Fibroblast of upper back skin (primary cell): ENCODE data around the gene BRAT1.

Source experiments
- DNase-seq: peaks from one replicate; pipeline ENCODE4 v3.0.0-alpha.2; 2013

Gene BRAT1

DNA sequence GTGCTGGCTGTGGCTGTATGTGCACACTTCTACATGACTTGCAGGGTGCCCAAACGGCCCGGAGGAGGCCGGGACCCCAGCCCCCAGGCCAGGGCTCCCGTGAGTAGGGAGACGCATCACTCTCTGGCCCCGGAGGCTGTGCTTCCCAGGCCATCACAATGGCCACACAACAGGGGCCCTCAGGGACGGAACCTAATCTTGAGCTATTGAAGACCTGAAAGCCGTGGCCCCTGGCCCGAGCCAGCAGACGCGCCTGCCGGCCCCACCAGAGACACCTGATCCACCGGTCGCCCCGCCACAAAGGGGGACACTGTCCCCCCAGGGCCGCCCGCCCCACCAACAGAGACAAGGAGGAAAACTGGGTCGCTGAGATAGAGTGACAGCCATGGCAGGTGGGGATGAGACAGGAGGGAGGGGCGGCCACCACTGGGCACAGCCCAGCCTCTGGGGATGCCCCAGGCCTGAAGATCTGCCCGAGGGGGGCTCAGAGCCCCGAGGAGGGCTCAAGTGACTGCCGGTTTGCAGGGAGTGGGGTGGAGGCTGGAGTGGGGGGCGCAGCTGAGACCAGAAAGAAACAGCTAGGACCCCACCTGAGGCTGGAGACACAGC, 45.9 kb downstream of the BRAT1 start:
- no peak for DNase-seq

DNA sequence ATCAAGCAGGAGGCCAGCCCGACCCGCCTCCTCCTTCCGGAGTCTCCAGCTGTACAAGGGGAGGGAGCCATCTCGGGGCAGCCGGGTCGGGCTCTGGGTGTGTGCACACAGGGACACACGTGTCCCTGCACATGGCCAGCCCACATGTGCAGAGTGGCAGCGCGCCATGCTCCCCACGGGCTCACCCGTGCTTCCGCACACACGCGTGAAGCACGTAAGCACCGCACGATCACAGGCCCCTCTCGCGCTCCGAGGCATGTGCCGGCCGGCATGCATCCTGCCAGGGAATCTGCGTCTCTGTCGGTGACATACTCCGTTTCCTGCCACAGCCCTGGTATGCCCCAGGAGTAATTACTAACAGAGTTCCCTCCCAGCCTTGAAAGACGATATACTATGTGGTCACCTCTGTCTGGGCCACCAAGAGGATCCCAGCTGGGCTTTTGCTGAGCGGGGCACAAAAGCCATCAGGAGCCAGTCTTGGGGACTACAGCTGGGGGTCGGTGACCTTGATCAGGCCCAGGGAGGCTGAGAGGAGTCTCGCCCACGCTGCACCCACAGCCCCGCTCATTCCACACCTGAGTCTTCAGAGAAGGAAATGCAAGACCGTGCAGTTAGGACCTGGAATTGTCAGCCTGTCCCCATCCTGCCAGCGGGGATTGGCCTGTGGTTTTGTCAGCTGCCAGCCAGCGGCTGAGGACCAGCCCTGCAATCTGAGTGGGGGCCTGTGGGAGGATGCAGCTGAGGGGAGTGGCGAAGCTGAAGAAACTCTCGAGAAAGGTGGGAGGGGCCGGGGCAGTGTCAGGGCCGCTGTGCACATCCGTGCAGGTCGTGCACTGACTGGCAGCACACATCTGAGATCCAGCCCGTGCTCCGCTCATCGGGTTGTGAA, 46.8 kb downstream of the BRAT1 start:
- DNase-seq, result peak; percentile 59

DNA sequence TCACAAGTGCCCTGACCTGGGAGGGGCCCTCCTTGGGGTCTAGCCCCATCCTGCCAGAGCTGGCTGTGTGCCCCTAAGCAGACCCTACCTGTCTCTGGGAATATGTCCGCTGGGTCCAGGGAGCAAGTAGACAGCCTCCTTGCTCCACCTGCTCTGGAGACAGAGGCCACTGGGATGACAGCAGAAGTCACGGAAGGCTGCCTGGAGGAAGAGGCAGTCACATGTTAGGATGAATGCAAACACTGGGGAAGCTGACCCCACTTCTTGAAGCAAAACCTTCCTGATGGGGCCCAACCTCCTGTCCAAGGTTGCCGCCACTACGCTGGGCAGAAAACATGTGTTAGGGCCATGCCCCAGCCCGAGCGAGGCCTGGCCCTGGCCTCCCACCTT, 47.4 kb downstream of the BRAT1 start:
- no peak for DNase-seq

DNA sequence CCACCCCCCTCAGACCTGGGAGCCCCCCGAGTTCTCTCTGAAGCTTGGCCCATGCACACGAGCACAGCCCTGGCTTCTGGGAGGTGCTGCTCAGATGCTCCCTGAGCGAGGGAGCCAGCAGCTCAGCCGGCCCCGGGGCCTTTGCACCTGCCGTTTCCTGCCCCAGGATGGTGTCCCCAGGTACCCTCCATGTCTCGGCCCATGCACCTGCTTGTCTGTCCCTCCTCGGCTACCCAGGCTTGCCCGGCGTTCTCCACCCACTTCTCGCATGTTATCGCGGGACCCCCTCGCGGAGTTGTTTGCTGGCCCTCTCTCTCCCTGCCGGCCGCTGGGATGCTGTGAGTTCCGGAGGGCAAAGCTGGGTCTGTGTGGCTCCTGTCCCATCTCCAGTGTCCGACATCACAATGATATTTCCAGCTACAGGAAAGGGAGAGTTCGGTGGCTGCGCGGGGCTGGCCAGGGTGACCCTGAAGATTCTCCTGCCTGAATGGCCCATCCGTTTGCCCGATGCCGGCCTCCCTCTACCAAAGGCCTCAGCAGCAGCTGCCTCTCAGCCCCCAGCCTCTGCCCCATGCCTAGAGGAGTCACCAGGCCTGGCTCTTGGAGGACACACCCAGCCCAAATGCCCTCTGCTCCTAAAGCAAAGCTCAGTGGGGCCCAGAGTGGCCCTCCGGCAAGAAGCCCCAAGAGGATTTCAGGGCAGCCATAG, 48.0 kb downstream of the BRAT1 start:
- DNase-seq, result no peak

DNA sequence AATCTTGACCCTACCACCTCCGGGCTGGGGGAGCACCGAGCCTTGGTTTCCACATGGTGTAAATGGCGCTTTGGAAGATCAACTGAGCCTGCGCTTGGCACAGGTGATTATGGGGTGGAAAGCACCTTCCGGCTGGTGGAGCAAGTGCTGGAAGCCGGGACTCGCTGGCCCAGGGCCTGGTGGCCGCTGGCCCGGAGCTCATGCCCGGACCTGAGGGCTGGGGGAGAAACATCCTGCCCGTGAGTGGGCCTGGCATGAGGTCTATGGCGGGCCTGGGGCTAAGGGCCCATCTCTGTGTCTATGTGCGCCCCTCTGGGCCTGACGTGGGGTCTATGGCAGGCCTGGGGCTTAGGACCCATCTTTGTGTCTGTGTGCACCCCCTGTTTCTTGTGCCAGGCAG, 49.9 kb downstream of the BRAT1 start:
- DNase-seq, result no peak

DNA sequence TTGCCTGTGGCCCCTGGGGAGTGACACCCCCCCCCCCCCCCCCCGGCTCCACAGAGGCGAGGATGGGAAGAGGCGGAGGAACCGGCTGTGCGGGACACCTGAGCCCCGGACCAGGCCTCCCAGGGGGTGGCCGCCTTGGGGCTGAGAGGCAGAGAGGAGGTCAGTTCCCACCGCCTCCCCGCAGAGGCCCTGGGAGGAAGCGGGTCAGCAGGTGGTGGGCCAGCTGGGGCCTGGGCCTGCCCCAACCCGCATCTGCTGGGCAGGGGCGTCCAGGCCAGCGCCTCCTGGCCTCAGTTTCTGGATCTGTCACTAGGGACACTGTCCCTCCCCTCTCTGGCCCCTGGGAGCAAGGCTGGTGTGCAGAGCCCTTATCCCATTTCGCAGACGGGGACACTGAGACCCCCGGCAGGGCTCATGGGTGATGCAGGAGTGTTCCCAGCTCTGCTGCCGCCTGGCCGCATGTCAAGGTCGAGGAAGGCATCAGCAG, 50.4 kb downstream of the BRAT1 start:
- no peak for DNase-seq

DNA sequence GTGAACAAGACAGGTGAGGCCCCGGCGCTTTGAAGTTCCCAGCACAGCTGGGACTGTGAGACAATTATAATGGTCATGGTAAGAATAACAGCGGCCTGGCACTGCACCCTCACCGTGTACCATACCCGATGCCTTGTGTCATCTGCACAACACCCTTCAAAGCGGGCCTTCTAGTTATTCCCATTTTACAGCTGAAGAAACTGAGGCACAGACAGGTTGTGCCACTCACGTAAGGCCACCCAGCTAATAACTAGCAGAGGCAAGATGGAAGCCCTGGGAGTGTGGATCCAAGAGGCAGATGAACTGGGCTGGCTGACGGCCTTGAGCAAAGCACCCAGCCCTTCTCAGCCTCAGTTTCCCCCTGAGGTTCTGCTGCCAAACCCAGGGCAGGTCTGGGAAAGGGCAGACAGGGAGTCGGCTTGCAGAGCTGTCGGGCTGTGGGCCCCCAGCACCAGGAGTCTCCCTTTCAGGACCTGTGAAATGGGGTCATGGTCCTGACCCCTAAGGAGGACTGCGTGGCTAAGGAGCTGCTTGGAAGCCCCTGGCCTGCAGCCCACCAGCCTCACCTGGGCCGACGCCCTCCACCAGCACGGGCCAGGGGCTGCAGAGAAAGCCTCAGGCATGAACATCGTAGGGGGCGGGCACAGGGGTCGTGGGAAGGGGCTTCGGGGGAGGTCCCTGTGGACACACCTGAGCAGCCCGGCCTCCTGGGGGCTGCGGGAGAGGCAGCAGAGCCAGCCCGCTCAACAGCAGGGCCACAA, 51.0 kb downstream of the BRAT1 start:
- no peak for DNase-seq

DNA sequence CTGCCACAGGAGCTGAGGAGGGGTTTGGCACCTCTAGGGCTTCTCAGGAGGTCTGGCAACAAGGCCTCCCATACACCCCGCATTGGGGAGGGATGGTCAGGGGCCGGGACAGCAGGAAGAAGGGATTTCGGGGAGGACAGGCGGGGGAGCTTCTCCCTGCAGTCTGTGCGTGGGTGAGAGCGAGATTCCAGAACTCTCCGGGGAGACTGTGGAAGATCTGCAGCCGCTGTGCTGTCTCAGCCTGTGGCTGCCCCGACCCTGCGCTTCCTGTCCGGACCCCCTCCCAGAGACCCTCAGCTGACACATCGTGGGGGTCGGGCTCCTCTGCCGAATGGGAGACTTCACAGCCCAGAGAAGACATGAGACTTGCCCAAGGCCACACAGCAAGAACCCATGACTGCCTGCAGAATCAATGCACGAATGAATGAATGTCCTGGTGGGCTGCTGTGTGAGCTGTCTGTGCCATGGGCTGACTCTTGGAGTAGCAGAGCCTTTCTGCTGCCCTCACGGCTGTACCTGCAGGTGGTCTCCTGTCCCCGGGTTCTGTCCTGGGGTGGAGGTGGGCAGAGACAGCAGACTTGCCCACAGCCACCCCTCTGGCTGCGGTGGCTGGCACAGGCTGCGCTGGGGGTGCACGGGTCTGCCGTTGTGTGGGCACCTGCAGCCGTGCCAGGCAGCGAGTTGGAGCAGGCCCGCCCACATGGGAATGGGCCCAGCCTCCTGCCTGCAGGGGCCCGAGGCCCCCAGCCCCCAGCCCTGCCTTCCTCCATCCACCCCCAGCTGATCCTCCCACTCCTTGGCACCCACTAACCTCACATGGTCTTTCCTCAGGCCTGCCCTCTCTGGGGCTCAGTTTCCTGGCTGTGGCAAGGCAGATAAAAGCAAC, 52.0 kb downstream of the BRAT1 start:
- no peak for DNase-seq

DNA sequence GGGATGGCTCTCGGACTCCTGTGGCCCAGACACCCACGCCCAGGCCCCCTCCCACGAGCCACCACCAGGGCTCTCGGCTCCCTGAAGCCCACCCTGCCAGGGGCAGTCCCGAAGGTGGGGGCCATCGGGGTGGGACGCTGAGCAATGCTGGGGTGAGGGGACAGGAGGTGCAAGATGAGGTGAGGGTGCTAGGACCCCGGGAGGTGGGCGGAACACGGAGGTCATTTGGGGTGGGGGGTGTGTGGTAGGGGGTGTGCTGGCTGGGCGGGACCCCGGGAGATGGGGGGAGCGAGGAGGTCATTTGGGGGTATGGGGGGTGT, 52.7 kb downstream of the BRAT1 start:
- DNase-seq, result no peak

DNA sequence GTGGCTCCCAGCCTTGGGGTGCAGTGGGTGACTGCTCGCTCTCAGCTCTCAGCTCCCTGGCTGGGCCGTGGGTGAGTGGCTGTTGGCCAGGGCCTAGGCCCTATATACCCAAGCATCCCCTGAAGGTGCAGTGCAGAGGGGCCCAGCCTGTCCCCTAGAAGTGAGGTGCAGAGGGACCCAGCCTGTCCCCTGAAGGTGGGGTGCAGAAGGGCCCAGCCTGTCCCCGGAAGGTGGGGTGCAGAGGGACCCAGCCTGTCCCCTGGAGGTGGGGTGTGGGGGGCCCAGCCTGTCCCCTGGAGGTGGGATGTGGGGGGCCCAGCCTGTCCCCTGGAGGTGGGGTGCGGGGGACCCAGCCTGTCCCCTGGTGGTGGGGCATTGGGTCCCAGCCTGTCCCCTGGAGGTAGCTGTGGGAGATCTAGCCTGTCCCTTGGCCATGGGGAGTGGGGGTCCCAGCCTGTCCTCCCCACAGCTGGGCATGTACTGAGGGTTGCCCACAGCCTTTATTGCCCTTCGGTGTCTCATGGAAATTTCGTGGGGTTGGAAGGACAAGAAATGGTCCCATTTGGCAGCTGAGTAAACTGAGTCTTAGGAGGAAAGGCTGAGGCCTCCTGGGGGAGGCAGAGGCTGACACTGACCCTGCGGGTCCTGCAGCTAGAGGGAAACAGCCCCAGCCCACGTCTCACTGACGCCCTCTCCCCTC, 53.2 kb downstream of the BRAT1 start:
- DNase-seq, result no peak

DNA sequence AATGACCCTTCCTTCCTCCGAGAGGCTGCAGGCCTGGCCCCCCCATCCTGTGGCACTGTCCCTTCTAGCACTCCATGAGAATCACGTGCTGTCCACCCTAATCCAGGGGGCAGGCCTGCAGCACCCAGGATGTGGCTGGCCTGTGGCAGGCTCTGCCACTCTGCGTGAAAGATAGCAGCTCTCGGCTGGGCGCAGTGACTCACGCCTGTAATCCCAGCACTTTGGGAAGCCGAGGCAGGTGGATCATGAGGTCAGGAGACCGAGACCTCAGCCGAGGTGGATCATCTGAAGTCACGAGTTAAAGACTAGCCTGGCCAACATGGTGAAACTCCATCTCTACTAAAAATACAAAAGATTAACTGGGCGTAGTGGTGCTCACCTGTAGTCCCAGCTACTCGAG, 54.6 kb downstream of the BRAT1 start:
- DNase-seq, result no peak

DNA sequence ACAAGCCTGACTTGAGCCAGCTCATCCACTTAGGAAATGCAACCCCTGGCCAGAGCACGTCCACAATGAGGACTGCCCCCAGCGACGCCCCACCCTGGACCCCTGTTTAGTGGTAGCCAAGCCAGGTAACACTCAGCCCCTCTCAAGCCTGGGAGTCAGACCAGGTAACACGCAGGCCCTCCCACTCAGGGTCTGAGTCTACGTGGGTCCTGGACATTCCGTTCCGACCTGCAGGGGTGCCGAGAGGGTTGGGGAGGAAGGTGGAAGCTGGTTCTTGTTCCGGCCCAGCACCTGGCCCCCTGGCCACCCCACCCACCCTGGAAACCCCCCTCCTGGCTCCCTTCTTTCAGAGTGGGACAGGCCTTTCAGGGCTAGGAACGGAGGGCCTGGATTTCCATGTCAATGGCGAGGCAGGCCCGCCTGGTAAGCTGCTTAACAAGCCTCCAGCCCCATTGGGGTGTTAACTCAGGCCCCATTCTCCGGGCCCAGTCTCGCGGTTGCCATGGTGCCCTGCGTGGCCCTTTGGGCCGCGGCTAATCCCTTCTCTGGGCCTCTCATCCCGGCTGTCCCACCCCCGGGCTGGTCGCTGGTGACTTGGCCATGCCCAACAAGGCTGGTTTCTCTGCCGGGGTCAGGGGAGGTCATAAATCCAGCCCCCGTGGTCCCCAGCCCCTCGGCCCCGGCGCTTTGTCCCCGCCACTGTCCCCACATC, 55.4 kb downstream of the BRAT1 start:
- DNase-seq, result no peak

DNA sequence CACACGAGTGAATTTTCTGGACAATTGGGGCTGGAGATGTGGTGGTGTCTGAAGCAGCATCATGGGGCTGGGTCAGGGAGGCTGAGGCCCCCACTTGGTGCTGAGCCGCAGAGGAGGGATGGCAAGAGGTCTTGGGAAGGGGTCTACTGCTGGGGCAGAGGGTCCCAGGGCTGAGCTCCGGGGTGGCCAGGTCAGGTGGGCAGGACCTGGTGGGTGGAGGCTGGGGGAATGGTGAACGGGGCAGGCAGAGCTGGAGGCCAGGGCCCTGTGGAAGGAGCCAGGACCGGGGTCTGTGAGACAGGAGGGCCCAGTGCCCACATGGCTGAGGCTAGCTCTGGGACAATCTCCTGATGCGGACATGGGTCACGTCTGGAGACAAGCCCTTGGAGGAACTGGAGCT, 56.1 kb downstream of the BRAT1 start:
- DNase-seq, result no peak

DNA sequence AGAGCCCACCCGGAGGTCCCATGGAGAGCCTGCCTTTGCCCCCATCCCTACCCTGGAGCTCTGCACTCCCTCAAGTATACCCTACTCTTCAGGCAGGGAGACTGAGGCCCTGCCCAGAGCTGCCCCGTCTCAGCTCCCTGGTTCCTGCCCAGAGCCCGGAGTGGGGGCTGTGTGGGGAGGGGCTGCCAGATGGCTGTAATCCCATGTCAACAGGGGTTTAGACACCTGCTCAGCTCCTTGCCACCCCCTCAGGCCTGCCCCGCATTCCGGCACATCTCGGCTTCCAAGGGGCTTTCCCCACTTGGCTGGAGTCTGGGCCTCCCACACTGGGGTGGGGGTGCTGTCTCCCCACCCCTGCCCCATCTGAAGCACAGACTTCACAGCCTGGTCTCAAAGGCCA, 56.6 kb downstream of the BRAT1 start:
- no peak for DNase-seq

DNA sequence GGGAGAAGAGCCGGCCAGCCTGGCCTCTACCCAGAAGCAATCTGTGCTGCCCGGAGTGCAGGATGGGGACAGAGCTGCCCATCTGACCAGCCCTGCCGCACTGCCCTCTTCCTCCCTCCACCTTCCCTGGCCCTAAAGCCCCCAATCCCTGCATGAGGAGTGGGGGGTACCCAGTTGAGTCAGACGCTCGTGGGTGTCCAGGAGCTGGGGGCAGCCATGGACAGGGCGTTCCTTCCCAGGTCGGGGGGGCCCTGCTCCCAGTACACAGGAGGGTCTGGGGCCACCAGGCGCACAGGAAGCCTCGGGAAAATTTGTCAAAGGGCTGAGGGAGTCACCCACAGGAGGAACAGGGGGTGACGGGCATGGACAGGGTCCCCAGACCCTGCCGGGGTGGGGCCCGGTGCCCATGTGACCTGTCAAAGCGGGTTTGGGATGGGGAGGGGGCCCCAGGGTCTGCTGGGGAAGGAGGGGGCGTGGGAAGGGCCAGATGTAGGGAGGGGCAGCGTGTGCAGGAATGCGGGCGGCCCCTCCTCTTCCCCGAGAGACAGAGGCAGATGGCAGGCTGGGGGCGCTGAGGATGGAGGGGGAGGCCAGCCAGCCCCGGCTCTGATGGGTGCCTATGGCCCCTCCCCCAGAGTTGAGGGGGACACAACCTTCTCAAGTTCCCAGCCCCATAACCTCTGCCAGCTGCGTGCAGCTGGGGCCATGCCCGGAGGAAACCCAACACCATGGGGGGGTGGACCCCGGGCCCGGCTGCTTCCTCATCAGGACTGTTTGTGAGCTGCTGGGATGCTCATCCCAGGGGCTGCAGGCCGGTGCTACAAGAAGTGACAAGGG, 57.6 kb downstream of the BRAT1 start:
- DNase-seq, result no peak

DNA sequence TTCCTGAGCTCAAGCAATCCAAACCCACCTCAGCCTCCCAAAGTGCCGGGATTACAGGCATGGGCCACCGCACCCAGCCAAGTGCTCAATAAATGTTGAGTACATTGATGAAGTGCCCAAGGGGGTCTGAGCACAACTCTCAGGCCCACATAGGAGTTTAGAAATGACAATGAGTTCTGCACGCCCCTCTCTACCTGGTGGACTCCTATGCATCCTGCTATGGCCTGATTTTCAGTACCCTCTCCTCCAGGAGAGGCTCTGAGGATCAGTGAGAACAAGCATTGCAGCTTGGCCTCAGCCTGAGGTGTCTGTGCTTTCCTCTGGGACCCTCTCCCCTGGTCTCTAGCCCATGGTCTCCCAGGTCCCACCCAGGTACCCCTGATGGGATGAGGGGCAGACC, 58.3 kb downstream of the BRAT1 start:
- DNase-seq, result no peak

DNA sequence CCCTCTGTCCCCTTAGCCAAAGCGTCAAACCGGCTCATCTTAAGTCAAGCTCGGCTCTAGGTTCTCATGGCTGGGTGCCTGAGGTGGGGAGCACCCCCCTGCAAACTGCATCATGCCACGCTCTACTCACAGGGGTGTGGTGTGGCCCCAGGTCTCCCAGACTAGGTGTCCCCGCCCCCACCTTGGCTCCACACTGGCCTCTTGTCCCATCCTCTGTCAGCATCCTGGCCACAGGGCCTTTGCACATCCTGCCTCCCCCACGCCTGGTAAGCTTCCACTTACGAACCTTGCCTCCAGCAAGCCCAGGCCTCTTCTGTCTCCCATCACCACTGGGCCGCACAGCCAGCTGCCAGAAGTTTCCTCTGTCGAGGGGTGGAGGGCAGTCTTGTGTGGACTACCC, 58.9 kb downstream of the BRAT1 start:
- DNase-seq, result no peak

DNA sequence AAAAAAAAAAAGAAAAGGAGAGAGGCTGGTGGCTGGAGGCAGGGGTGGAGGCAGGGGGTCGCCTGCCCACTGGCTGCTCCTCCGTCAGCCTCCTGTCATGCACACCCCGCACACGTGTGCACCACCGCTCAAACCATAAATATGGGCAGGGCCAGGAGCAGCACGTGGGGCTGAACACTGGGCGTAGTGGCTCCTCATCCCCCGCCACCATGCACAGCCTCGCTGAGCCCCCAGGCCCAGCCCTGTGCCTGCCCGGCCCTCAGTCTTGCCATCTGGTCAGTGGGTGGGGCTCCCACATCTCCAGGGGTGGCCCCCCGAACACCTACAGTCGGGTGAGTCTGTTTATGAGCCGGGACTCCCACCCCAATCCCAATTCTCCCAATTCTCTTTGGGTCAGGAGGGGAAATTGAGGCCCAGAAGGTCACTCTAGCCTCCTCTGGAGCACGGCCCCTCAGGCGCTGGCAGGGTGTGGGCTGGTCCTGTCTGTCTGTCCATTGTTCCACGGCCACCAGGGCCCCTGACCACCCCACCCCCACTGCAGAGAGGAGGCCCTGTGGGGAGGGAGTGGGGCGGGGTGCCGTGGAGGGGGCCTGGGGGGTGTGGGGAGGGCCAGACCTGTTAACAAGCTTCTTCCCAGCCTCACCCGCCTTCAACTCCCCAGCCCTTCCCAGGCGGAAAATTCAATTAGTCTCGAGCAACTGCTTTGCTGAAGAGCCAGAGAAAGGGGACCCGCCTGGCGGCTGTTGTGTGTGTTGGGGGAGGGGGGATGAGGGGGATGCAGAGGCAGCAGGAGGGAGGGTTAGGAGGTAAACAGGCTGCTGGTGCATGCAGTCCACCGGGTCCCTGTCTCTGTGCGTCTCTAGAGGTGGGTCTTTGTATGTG, 59.7 kb downstream of the BRAT1 start:
- no peak for DNase-seq
